Inflammatory macrophage (primary cell): ENCODE results near the gene GLI2.

Experiments used
- DNase-seq, 2 donors: peaks; one replicate each; pipeline ENCODE4 v3.0.0-alpha.2; 2020 to 2022

The GLI2 gene

DNA sequence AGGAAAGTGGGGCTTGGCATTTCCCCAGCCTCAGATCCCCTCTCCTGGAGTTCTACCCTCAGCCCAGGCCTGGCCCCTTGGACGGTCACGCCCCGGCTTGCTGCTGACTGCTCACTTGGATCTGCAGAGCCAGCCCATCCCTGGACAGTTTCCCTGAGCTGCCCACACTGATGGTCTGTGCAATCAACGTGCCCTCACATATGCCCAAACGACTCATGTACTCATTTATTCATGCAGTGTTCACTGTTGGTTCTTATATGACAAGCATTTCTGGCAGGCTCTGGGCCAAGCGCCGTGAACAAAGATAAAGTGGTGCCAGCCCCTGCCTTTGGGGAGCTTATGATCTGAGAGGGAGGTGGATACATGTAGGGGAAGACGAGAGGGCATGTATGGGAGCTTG is 20.3 kb upstream of the GLI2 start:
- no peak for DNase-seq

DNA sequence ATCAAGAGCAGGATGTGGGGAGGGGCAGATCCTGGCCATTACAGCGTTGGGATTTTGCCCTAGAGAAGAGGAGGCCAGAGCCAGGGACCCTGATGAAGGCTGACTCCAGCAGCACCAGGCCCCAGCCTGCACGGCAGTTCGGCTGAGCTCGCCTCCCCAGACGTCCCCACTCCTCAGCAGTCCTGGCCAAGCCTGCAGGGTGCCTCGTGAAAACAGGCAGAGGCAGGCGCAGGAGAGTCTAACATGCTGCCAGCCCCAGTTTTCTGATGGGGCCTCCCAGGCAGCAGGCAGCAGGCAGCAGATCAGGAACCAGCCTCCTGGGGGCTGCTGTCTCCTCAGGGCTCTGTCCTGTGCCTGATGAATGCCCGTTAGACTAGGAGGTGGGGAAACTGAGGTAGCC is 19.7 kb upstream of the GLI2 start:
- no peak for DNase-seq

DNA sequence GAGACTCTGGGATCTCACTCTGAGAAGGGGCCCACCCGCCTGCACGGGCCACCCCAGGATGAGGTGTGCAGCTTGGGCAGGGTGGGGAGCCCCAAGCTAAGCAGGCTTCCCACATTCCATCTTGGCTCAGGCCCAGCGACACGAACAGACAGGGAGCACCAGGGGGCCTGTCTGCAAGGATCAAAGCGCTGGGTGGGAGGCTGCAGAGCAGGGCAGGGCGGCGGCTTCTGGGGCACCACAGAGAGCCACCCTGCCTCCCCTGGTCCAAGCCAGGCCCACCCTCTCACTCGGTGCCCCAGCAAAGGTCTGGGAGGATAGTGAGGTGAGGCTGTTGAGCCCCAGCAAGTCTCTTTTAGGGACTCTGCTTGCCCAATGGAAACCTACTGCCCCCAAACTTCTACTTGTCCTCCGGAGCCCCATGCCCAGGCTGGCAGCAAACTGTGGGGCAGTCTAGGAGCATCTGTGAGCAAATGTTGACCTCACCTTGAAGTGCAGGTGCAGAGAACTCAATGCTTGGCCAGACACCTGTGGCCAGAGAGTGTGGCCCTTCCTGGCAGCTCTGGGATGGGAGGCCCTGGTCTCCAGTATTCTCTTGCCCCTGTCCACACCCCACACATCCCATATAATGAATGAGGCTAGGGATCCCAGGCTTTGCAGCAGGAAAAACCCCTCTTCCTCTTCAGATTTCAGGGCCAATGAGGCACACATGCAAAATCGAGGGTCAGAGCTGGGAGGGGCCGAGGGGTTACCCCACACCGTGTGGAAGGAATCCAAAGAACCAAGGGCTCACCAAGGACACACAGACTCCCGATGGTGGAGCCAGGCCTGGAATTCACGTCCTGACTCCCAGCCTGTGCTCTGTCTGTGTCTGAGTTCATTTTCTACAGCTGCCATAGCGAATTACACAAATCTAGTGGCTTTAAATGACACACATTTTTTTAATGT is 18.8 kb upstream of the GLI2 start:
- no peak for DNase-seq

DNA sequence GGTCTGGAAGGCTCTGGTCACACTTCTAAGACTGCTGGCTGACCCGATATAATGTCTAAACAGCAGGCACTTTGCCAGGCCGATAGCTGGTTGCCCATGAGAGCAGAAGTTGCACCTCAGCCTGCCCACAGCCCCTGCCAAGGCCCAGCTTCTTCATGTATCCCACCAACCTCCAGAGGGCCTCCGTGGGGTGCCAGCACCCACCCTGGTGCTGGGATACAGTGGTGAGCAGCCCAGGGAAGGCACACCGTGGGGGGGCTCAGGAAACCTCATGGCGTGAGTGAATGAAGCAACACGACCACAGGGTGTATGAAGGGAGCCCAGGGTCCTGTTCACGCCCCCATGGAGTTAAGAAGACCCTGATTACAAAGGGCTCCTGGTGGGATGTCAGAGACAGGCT is 16.2 kb upstream of the GLI2 start:
- DNase-seq = no peak

DNA sequence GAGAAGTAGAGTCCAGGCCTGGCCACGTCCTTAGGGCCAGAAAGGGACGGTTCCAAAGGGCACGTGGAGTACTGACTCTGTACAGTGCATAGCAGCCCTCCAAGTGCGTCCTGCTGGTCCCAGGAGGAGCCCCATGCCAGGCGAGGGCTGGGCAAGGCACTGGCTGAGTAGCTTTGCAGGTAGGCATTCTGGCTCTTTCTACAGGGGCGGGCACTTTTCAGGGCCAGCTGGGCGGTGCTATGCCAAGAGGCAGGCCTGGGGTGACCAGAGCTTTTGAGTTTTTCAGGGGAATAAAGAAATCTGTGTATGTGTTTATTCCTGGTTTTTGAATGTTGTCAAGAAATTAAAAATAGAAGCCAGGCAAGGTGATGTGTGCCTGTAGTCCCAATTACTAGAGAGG is 15.4 kb upstream of the GLI2 start:
- DNase-seq = no peak

DNA sequence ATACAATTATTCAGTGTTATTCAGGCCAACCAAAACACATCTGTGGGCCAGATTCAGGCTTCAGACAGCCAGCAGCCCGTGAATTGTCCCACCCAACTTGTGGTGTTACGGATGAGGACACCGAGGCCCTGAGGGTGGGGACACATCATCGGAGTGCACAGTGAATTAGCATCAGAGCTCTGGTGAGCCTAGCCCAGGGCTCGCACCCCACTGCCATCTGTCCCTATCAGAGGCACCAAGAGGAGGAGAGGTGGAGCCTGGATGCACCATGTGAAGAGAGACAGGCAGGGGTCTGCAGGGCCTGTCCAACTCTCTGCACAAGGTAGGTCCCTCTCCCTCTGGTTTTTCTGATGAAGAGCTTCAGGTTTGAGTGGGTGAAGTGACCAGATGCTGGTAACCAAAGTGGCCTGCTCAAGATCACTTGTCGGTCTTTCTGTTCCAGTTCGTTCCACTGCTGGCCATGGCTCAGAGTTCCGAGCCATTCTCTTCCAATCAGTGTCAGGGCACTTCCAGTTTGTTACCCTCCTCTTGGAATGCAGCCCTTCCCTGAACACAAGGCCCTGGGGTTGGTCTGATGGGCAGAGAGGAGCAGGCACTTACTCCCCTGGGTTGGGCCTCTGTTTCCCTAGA is 14.8 kb upstream of the GLI2 start:
- no peak for DNase-seq

DNA sequence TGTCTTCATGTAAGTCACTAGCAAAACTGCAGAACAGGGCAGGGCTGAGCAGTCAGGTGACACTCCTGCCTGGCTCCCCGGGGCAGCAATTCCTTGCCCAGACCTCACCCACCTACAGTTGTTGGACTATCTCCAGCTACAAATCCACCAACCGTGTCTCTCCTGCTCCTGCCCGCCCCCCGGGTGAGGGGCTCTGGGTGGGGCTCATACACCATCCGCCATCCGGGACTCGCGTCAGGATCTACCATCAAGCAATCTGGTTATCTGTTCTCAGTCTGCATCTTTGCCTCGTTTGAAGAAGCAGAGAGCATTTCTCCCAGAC is 13.5 kb upstream of the GLI2 start:
- no peak for DNase-seq

DNA sequence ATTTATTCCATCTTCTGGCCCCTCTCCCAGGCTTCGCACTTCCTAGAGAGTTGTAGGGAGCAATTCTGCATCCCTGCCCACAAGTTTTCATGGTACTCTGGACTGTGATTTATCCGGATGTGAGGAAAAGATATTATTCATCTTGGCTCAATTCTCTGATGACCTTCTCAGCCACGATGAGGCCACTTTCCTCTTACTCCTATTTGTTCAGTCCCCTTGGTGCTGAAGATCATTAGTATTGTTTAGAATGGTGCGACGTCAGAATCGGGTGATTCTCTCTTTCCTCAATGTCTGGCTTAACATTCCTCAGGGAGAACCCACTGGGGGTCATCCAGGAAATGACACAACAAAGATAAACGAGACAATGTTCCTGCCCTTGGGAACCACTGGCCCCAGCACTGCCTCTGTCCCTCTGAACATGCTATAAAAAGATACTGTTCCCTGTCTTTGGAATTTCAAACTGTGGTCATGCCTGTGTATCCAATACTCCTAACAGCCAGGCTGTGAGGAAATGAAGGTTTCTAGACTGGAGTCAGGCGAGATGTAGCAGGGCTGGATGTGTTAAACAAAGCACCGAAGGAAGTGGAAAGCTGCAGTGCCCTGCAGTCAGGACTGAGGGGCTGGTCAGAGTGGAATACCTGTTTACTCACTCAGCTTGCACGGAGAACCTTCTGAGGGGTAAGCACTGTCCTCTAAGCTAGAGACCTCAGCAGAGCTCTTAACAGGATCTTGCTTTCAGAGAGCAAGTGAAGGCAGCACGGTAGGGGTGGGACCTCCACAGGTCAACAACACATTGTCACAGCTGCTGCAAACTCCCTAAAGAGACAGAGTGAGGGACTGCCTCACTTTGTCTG is 12.9 kb upstream of the GLI2 start:
- no peak for DNase-seq

DNA sequence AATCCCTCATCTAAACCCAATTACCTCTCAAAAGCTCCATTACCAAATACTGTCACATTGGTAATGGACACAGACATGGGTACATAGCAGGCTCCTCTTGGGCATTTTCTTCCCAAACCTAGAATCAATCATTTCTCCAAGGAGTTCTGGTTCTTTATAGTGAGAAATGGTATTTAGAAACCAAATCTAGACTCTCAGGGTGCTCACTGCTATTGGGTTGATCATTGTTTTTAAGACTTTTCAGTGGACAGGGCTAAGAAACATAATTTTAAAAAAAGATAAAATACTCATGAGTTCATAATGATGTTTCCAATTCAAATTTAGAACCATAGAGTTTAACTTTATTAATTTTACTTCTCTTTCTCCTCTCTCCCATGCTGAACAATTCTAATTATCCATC is 9.4 kb upstream of the GLI2 start:
- DNase-seq = no peak

DNA sequence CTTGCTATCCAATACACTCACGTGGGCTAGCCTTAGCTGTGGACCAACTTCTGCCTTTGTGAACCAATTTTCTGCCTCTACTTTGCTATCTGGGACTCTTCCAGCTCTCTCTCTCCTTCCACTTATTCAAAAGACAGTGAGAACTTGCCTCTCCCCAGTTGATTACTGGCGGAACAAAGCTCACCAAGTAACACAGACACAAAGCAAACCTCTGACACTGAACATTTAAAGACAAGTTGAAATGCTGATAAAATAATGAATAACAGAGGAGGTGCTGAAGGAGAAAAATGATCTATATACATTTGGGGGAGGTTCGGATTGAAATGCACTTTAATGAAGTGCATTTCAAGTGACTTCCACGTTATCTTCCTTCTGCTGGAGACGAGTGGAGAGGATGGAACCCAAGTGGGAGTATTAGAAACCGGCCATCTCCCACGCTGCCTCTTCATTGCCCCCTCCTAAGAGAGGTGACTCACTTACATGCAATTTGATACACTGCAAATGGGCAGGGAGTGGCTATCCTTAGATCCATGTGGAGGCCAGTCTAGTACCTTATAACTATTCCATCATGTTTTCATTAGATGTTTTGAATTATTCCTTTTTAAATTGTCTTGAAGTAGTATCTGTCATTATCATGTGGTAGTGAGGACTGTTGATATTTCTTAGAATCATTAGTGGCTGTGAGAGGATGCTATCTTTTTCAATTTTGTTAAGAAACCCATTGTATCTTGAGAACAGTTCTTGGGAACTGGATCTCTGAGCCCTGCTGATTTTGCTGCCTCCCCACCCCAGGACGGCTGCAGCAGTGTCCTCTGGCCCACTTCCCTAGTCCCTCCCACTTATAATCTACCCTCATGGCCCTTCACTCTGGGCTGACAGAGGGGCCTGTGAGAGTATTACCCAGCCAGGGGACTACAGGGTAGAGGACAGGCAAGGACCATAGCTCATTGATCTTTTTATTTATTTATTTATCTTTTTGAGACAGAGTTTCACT is 6.0 kb upstream of the GLI2 start:
- no peak for DNase-seq

DNA sequence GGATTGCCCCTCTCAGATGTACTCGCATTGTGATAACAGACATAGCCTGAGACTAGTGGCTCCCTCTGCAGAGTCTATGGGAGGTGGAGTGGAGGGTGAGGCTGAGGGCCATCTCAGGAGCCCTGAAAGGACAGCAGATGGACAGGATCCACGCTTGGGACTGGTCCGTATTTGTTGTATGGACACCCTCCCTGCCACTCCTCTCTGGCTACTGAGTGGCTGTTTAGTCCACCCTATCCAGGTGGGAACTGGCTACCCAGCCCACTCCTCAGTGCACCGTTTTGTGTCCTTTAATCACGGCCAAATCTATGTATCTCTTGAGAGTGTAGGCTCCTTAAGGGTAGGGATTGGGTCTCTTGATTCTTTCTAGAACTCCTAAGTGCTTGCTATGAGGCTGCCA is 4.5 kb upstream of the GLI2 start:
- DNase-seq = no peak

DNA sequence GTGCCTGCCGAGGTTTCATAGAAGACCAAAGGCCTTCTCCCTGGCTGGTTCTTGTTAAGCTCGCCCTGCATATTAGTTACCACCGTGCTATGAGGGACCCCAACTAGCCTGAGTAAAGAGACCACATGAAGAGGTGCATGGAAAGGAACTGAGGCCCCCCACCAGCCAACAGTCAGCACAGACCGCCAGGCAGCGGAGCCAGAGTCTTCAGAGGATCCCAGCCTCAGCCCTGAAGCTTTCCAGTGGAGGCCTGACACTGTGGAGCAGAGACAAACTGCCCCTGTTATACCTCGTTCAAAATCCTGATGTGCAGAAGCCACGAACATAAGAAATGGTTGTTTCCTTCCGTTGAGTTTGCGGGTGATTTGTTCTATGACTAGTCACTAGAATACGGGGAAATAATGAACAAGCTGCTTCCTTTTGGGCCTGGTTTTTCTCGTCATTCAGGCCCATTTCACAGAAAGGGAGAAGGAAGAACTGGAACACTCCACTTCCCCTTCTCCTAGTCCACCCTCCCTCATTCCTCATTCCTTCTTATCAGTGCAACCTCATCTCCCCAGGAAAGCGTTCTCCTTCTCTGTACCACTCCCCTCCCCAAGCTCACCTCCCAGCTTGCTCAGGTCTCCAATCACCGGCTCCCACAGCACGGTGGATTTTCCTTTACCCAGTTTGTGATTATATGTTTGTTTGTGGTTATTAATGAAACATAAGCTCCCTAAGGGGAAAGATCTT is 3.0 kb upstream of the GLI2 start:
- peak in 1 of 2 donors; percentile 18 for DNase-seq

DNA sequence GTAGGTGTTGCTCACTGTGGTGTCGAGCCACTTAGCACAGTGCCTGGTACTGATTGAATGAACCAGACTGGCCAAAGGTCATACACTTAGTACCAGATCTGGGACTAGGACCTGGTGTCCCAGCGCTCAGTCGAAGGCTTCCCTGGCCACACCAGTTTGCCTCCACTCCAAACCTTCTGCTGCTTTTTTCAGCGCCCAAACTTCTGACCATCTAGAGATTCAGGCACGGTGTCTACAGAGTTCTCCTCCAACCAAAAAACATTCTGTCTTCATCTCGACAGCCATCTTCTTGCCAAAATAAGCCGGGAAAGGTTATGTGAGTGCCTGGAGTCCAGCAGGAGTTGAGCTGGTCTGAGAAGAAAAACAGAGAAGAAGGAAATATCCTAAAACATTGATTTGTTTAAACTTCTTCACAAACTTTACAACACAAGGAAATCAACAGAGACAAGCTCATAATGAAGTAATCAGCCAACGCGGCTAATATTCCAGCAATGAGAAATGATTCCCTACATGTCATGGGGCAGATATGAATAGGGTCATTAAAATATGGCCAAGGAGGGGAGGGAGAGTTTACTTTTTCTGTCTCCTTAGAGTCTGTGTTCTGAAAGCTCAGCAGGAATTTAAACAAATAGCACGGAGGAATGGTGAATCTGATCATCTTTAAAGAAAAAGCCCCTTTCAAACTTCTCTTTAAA is 2.3 kb upstream of the GLI2 start:
- DNase-seq = no peak

DNA sequence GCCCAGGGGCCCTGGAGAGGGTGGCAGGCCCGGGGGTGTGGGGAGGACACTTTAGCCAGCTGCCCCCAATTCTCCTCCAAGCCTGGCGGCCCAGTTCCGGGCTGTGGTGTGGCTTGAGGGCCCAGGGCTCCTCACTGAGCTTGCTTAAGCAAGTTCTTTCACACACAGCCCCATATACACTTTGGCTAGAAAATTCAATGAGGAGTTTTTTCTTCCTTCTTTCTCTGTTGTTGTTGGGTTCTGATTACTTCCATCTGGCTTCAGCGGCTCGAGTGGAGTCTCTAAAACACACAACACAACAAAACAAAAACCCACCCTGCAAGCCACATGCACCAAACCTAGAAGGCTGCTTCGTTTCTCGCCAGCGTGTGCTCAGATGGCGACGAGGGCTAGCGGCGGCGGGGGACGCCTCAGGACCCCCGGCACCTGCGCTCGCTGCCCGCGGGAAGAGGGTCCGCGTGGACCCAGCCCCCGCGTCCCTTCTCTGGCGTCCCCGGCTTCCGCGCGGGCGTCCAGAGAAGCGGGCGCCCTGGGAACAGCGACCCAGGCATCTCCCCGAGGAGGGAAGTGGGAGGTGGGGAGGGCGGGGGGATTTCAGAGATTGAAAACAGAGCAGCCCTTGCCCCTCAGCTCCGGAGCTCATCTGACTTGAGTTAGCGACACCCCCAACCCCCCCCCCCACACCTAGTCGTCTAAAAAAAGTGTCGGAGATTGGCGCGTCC is 577 bp upstream of the GLI2 start:
- DNase-seq = no peak

DNA sequence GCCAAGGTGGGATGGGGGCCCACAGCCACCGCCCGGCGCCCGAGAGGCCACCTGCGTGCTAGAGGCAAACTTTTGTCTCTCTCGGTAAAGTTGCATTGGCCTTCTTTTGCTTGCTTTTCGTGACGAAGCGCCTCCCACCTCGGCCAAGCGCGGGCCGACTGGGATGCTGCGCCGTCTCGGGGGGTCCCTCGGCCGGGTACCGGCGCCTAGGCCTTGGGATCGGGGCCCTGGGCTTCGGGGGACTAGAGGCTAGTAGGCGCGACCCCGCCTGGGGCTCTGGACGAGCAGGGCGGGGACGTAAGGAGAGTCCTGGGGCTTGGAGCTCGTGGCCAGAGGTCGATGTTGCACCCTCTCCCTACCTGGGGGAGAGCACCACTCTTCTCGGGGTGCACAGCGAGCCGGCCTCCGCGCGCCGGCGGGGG is 545 bp downstream of the GLI2 start:
- DNase-seq = no peak

DNA sequence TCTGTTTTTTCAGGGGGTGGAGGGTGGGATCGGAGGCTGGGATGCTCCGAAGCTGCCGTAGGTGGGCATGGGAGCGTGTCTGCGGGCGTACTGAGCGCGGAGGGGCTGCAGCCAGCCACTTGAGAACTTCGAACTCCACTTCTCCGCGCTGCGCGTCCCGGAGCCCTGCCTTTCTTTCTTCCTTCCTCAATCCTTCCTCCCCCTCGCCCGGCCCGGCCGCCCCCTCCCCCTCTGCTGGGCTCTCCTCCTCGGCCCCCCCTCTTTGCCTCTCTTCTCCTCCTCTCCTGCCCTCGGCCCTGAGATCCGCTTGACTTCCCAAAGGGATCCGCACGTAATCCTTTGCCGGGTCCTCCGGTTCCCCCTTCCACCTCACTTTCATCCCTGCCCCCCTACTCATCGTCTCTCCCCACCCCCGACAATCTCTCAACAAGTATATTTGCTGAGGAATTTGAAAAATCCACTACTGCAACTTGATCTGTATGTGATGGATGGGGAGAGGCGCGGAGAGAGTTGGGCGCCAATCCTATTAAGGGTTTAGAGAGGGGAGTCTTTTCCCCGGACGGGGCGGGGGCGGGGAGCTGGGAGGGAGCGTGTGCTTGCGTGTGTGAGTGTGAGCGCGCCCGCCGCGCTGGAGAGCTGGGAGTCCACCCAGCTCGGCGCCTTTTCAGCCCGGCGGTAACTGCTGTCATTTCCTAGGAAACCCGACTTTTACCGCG is 1.1 kb downstream of the GLI2 start:
- no peak for DNase-seq

DNA sequence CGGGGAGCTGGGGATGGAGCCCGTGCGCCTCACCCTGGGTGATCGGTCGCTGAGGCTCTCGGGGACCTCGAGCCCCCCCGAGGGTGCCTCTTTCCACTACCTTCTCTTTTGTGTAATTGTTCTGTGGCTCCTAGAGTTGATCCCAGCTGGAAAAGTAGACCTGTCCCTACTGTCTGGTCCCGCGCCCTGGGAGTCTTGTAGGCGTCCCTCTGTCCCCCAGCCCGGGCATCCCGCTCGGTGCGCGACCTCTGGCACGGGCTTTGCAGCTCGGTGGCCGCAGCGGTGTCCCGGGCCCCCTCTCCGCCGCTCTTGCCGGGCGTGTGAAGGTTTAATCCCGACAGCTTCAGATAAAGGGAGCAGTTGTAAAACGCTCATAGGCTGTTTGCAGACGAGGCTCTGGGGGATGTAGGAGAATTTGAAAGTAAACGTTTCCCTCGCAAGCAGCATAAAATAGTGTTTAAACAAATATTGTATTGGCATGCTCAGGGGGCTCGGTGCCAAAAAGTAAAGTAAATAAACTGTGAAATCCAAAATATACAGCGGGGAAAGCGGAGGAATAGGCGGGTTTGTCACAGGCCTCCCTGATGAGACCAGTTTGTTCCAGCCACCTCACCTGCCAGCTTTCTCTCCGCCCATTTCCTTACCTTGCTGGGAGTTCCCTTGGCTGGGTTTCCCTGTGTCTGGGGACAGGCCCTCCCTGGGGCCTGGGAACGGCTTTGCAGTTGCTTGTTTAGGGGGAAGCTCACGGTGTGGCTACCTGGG is 1.9 kb downstream of the GLI2 start:
- DNase-seq = no peak

DNA sequence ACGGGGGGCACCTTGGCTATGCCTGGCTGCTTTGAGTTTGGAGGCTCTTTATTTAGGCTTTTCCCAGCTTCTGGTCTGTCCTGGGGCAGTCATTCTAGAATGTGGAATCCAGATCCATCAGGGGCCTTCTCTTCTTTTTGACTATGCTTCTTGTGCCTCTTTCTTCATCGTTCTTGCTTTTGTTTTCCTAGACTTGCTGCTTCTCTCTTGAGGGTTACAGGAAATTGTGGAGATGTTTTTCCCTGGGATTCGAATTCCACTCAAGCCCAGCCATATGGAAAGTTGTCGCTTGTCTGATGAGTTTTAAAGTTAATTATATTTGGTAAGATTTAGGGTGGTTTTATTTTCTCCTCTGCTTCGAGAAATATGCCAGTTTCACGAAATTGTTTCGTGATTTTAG is 2.4 kb downstream of the GLI2 start:
- no peak for DNase-seq
